ENCODE data around the gene SEC62. TPM values are rescaled to one million over a fixed set of nuclear protein-coding genes. Genes with fewer than 3 reads are reported as not detected.
"Not testable (repeated sequence)": the region's sequence is repeated elsewhere in the genome, so short reads cannot be mapped to it uniquely, and the experiment has no call there.

The SEC62 gene
- total RNA-seq, 2 experiments from 2014 or later: 63.3 to 64.2 TPM

GRCh38 chr3:169992156-169992555 is 25.5 kb downstream of the SEC62 start:
- H3K9me3 Mint-ChIP-seq: no peaks in the 10 kb centered on the region
- H3K27me3 Mint-ChIP-seq: no peaks in the 10 kb centered on the region
- peaks cover 16% of the 10 kb centered on the region for H3K36me3 Mint-ChIP-seq
- peaks cover 4% of the 10 kb centered on the region for H3K4me1 Mint-ChIP-seq
- H3K4me3 Mint-ChIP-seq: no peak overlapping the region
- no peak for DNase-seq
- no peak overlapping the region for H3K27ac Mint-ChIP-seq

GRCh38 chr3:169992781-169993180 is 26.2 kb downstream of the SEC62 start:
- H3K27ac Mint-ChIP-seq: no peak overlapping the region
- peaks cover 16% of the 10 kb centered on the region for H3K36me3 Mint-ChIP-seq

GRCh38 chr3:169993761-169994160 is 27.2 kb downstream of the SEC62 start:
- H3K4me3 Mint-ChIP-seq: no peak overlapping the region
- no peak overlapping the region for H3K27ac Mint-ChIP-seq
- no peak for DNase-seq
- H3K27me3 Mint-ChIP-seq: no peaks in the 10 kb centered on the region
- H3K4me1 Mint-ChIP-seq: peaks cover 8% of the 10 kb centered on the region
- H3K9me3 Mint-ChIP-seq: no peaks in the 10 kb centered on the region
- H3K36me3 Mint-ChIP-seq: peaks cover 19% of the 10 kb centered on the region

More at GRCh38 chr3:169992781-169993180, 26.2 kb downstream of the SEC62 start:
- Mint-ChIP-seq H3K4me1 (peaks cover 4% of the 10 kb centered on the region), H3K4me3 (no peak overlapping the region), H3K9me3 (no peaks in the 10 kb centered on the region), H3K27me3 (no peaks in the 10 kb centered on the region)
- DNase-seq: no peak

- Mint-ChIP-seq H3K4me3 (no peak overlapping the region), H3K9me3 (no peaks in the 10 kb centered on the region), H3K27ac (no peak overlapping the region), H3K27me3 (no peaks in the 10 kb centered on the region), H3K36me3 (peaks cover 32% of the 10 kb centered on the region), H3K4me1 (peaks cover 16% of the 10 kb centered on the region)
- DNase-seq: no peak
Measured at GRCh38 chr3:169996063-169996462, 29.5 kb downstream of the SEC62 start.

GRCh38 chr3:169998668-169999131 is 32.1 kb downstream of the SEC62 start:
- H3K9me3 Mint-ChIP-seq: no peaks in the 10 kb centered on the region
- no peak for DNase-seq
- H3K27me3 Mint-ChIP-seq: no peaks in the 10 kb centered on the region
- H3K27ac Mint-ChIP-seq: peak overlapping the region; percentile 50
- H3K4me3 Mint-ChIP-seq: no peak overlapping the region
- peaks cover 24% of the 10 kb centered on the region for H3K36me3 Mint-ChIP-seq
- H3K4me1 Mint-ChIP-seq: peaks cover 31% of the 10 kb centered on the region

- Mint-ChIP-seq H3K4me3 (no peak overlapping the region), H3K9me3 (no peaks in the 10 kb centered on the region), H3K27ac (peak overlapping the region; percentile 50)
Measured at GRCh38 chr3:169999433-169999832, 32.8 kb downstream of the SEC62 start.

GRCh38 chr3:170000051-170000450 is 33.4 kb downstream of the SEC62 start:
- Mint-ChIP-seq H3K27ac (no peak overlapping the region), H3K4me3 (no peak overlapping the region), H3K9me3 (no peaks in the 10 kb centered on the region), H3K4me1 (peaks cover 36% of the 10 kb centered on the region), H3K27me3 (no peaks in the 10 kb centered on the region), H3K36me3 (peaks cover 24% of the 10 kb centered on the region)
- no peak for DNase-seq

More at GRCh38 chr3:169999433-169999832, 32.8 kb downstream of the SEC62 start:
- H3K4me1 Mint-ChIP-seq: peaks cover 36% of the 10 kb centered on the region
- H3K27me3 Mint-ChIP-seq: no peaks in the 10 kb centered on the region
- H3K36me3 Mint-ChIP-seq: peaks cover 24% of the 10 kb centered on the region
- DNase-seq: no peak

- peaks cover 18% of the 10 kb centered on the region for H3K36me3 Mint-ChIP-seq
- H3K4me3 Mint-ChIP-seq: no peak overlapping the region
- no peaks in the 10 kb centered on the region for H3K27me3 Mint-ChIP-seq
- H3K4me1 Mint-ChIP-seq: peaks cover 48% of the 10 kb centered on the region
- H3K27ac Mint-ChIP-seq: no peak overlapping the region
- no peak for DNase-seq
- peaks cover 2% of the 10 kb centered on the region for H3K9me3 Mint-ChIP-seq
Measured at GRCh38 chr3:170002231-170002630, 35.6 kb downstream of the SEC62 start.

GRCh38 chr3:170002879-170003278 is 36.3 kb downstream of the SEC62 start:
- Mint-ChIP-seq H3K4me3 (no peak overlapping the region), H3K9me3 (peaks cover 2% of the 10 kb centered on the region), H3K27ac (peak overlapping the region; percentile 1), H3K27me3 (no peaks in the 10 kb centered on the region), H3K4me1 (peaks cover 48% of the 10 kb centered on the region), H3K36me3 (peaks cover 18% of the 10 kb centered on the region)
- no peak for DNase-seq

GRCh38 chr3:170003881-170004356 is 37.3 kb downstream of the SEC62 start:
- no peak overlapping the region for H3K4me3 Mint-ChIP-seq
- H3K4me1 Mint-ChIP-seq: peaks cover 43% of the 10 kb centered on the region
- DNase-seq: no peak
- H3K36me3 Mint-ChIP-seq: peaks cover 14% of the 10 kb centered on the region
- peaks cover 2% of the 10 kb centered on the region for H3K9me3 Mint-ChIP-seq
- no peaks in the 10 kb centered on the region for H3K27me3 Mint-ChIP-seq
- no peak overlapping the region for H3K27ac Mint-ChIP-seq

GRCh38 chr3:170007031-170007663 is 40.5 kb downstream of the SEC62 start:
- peaks cover 2% of the 10 kb centered on the region for H3K36me3 Mint-ChIP-seq
- no peaks in the 10 kb centered on the region for H3K27me3 Mint-ChIP-seq
- H3K27ac Mint-ChIP-seq: peak overlapping the region; percentile 77
- H3K4me3 Mint-ChIP-seq: peak overlapping the region; percentile 4
- H3K4me1 Mint-ChIP-seq: peaks cover 30% of the 10 kb centered on the region
- peak; percentile 21 for DNase-seq
- H3K9me3 Mint-ChIP-seq: peaks cover 2% of the 10 kb centered on the region

- no peaks in the 10 kb centered on the region for H3K27me3 Mint-ChIP-seq
- peaks cover 2% of the 10 kb centered on the region for H3K9me3 Mint-ChIP-seq
- H3K4me1 Mint-ChIP-seq: peaks cover 14% of the 10 kb centered on the region
- H3K36me3 Mint-ChIP-seq: peaks cover 2% of the 10 kb centered on the region
- no peak for DNase-seq
- no peak overlapping the region for H3K27ac Mint-ChIP-seq
- no peak overlapping the region for H3K4me3 Mint-ChIP-seq
Measured at GRCh38 chr3:170010498-170010897, 43.9 kb downstream of the SEC62 start.

GRCh38 chr3:170012683-170013400 is 46.2 kb downstream of the SEC62 start:
- Mint-ChIP-seq H3K4me3 (no peak overlapping the region), H3K9me3 (no peaks in the 10 kb centered on the region), H3K4me1 (peaks cover 8% of the 10 kb centered on the region), H3K27me3 (no peaks in the 10 kb centered on the region), H3K36me3 (no peaks in the 10 kb centered on the region), H3K27ac (no peak overlapping the region)
- DNase-seq: no peak

GRCh38 chr3:170016057-170016456 is 49.5 kb downstream of the SEC62 start:
- no peak for DNase-seq
- Mint-ChIP-seq H3K4me1 (peaks cover 8% of the 10 kb centered on the region), H3K9me3 (no peaks in the 10 kb centered on the region), H3K36me3 (no peaks in the 10 kb centered on the region), H3K27ac (no peak overlapping the region), H3K4me3 (no peak overlapping the region), H3K27me3 (no peaks in the 10 kb centered on the region)

- not testable (repeated sequence) for H3K4me3 Mint-ChIP-seq, H3K36me3 Mint-ChIP-seq, H3K27ac Mint-ChIP-seq, H3K4me1 Mint-ChIP-seq, H3K9me3 Mint-ChIP-seq, DNase-seq, H3K27me3 Mint-ChIP-seq
Measured at GRCh38 chr3:170019306-170019705, 52.7 kb downstream of the SEC62 start.

Measured in activated naive CD8-positive, alpha-beta T cell treated with anti-CD3 and anti-CD28 coated beads for 36 hours (primary cell).